ENCODE data around the gene SPRY4.
"Not testable (repeated sequence)": the region's sequence is repeated elsewhere in the genome, so short reads cannot be mapped to it uniquely, and the experiment has no call there.

SPRY4 gene

GRCh38 chr5:142342128-142342981 lies 17.5 kb upstream of the SPRY4 start:
- DNase-seq (ENCODE audit: low read depth, low spot score): no peak
- no peak overlapping the region for H3K4me3 ChIP-seq (ENCODE audit: low read length)

GRCh38 chr5:142339781-142340180 lies 15.0 kb upstream of the SPRY4 start:
- no peak for DNase-seq (ENCODE audit: low read depth, low spot score)
- H3K4me3 ChIP-seq (ENCODE audit: low read length): no peak overlapping the region

- H3K4me3 ChIP-seq (ENCODE audit: low read length): no peak overlapping the region
- DNase-seq (ENCODE audit: low read depth, low spot score): no peak
Measured at GRCh38 chr5:142334538-142334937, 9.7 kb upstream of the SPRY4 start.

GRCh38 chr5:142333749-142334148 lies 8.9 kb upstream of the SPRY4 start:
- not testable (repeated sequence) for H3K4me3 ChIP-seq (ENCODE audit: low read length); DNase-seq (ENCODE audit: low read depth, low spot score)

- DNase-seq (ENCODE audit: low read depth, low spot score): no peak
- H3K4me3 ChIP-seq (ENCODE audit: low read length): no peak overlapping the region
Measured at GRCh38 chr5:142330444-142330843, 5.6 kb upstream of the SPRY4 start.

GRCh38 chr5:142330026-142330425 lies 5.2 kb upstream of the SPRY4 start:
- no peak for DNase-seq (ENCODE audit: low read depth, low spot score)
- no peak overlapping the region for H3K4me3 ChIP-seq (ENCODE audit: low read length)

- no peak overlapping the region for H3K4me3 ChIP-seq (ENCODE audit: low read length)
- no peak for DNase-seq (ENCODE audit: low read depth, low spot score)
Measured at GRCh38 chr5:142327111-142327842, 2.5 kb upstream of the SPRY4 start.

- no peak overlapping the region for H3K4me3 ChIP-seq (ENCODE audit: low read length)
- DNase-seq (ENCODE audit: low read depth, low spot score): no peak
Measured at GRCh38 chr5:142326480-142326938, 1.7 kb upstream of the SPRY4 start.

- DNase-seq (ENCODE audit: low read depth, low spot score): no peak
Measured at GRCh38 chr5:142325725-142326479, 1.1 kb upstream of the SPRY4 start.

GRCh38 chr5:142324136-142324870 lies 518 bp downstream of the SPRY4 start:
- H3K4me3 ChIP-seq (ENCODE audit: low read length): peak overlapping the region; percentile 66
- no peak for DNase-seq (ENCODE audit: low read depth, low spot score)

More at GRCh38 chr5:142325725-142326479, 1.1 kb upstream of the SPRY4 start:
- peak overlapping the region; percentile 66 for H3K4me3 ChIP-seq (ENCODE audit: low read length)

- DNase-seq (ENCODE audit: low read depth, low spot score): no peak
Measured at GRCh38 chr5:142323480-142324135, 1.2 kb downstream of the SPRY4 start.

GRCh38 chr5:142322747-142323479 lies 1.9 kb downstream of the SPRY4 start:
- no peak overlapping the region for H3K4me3 ChIP-seq (ENCODE audit: low read length)
- no peak for DNase-seq (ENCODE audit: low read depth, low spot score)

More at GRCh38 chr5:142323480-142324135, 1.2 kb downstream of the SPRY4 start:
- H3K4me3 ChIP-seq (ENCODE audit: low read length): peak overlapping the region; percentile 66; the same call in 1 of the 2 replicates

GRCh38 chr5:142322403-142322746 lies 2.4 kb downstream of the SPRY4 start:
- H3K4me3 ChIP-seq (ENCODE audit: low read length): no peak overlapping the region
- DNase-seq (ENCODE audit: low read depth, low spot score): no peak

GRCh38 chr5:142320851-142321560 lies 3.8 kb downstream of the SPRY4 start:
- H3K4me3 ChIP-seq (ENCODE audit: low read length): no peak overlapping the region
- DNase-seq (ENCODE audit: low read depth, low spot score): peak; percentile 50

- H3K4me3 ChIP-seq (ENCODE audit: low read length): no peak overlapping the region
- DNase-seq (ENCODE audit: low read depth, low spot score): no peak
Measured at GRCh38 chr5:142320430-142320738, 4.4 kb downstream of the SPRY4 start.

GRCh38 chr5:142319560-142320429 lies 5.0 kb downstream of the SPRY4 start:
- DNase-seq (ENCODE audit: low read depth, low spot score): no peak
- no peak overlapping the region for H3K4me3 ChIP-seq (ENCODE audit: low read length)

All from Jurkat, Clone E6-1 (cell line).